ENCODE results near the gene KCNJ16.

Gene KCNJ16

DNA sequence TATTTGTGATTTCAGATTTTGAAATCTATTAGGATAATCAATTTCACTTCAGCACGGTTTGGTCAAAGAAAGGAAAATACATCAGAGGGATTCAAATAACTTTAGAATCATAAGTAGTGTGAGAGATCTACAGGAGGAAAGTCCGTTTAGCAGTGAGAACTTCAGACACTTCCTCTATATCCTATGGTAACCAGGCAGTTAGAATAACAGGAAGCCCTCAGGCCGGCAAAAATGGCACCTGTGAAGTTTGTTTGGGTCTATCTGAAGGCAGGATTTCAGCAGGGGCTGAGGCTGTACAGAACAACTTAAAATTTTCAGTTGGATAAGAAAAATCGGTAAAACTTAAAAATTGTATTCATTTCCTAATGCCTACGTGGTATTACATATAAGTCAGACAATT, 24.9 kb downstream of the KCNJ16 start:
- ChIA-PET CTCF (no interaction called here), POLR2A (no interaction called here)
- DNase-seq (ENCODE audit: extremely low spot score) = no peak
- no peak for TF ChIP-seq CTCF (IDR thresholded peaks at IDR 0.05; ENCODE audit: control extremely low read depth, extremely low read depth, low read depth, missing control alignments)

DNA sequence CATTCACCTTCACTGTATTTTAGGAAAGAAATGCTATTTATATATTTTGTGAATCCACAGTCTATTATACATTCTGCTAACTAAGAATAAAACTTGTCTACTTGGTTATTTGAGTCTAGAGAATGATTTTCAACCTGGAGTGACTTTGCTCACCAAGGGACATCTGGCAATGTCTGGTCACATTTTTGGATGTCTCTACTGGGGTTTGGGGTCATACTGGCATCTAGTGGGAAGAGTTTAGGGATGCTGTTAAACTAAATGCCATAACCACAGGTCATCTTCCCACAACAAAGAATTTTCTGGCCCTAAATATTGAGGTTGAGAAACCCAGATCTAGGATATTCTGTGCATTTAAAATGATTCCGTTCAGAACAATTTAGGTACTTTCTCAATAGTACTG, 26.0 kb downstream of the KCNJ16 start:
- DNase-seq (ENCODE audit: extremely low spot score) = no peak
- no peak for TF ChIP-seq CTCF (IDR thresholded peaks at IDR 0.05; ENCODE audit: control extremely low read depth, extremely low read depth, low read depth, missing control alignments)
- ChIA-PET CTCF (interaction anchor here (1.6 kb wide), 1 partner anchor 10 kb away, joined by 3 read pairs; no protein-coding TSS in a partner anchor), POLR2A (no interaction called here)

GRCh38 chr17:70102531-70102930, 27.5 kb downstream of the KCNJ16 start:
- DNase-seq (ENCODE audit: extremely low spot score) = no peak
- no peak for TF ChIP-seq CTCF (IDR thresholded peaks at IDR 0.05; ENCODE audit: control extremely low read depth, extremely low read depth, low read depth, missing control alignments)
- ChIA-PET CTCF (no interaction called here), POLR2A (no interaction called here)

- TF ChIP-seq CTCF (IDR thresholded peaks at IDR 0.05; ENCODE audit: control extremely low read depth, extremely low read depth, low read depth, missing control alignments) = no peak
- POLR2A ChIA-PET = no interaction called here
- CTCF ChIA-PET = interaction anchor here (1.3 kb wide), 1 partner anchor 10 kb away, joined by 4 read pairs; no protein-coding TSS in a partner anchor
- DNase-seq (ENCODE audit: extremely low spot score) = no peak
These were observed 29.9 kb downstream of the KCNJ16 start for GRCh38 chr17:70104791-70105523.

DNA sequence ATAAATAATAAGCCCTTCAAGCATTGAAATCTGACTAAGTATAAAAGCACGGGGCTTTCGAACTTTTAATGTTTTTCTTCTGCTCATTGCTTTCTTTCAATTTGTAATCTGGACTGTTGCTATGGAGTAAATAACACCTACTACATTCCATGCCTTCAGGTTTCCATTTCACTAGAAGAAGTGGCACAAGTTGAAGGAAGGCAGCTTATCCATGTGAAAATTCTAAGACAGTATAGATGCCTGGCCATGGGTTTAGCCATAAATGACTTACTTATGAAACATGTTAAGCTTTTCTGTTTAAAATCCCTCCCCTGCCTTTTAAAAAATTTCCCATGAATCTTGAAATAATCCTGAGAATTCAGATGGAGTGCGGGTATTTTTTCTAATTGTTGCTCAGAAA, 30.6 kb downstream of the KCNJ16 start:
- CTCF ChIA-PET = interaction anchor here (1.3 kb wide), 1 partner anchor 9 kb away, joined by 4 read pairs; no protein-coding TSS in a partner anchor

DNA sequence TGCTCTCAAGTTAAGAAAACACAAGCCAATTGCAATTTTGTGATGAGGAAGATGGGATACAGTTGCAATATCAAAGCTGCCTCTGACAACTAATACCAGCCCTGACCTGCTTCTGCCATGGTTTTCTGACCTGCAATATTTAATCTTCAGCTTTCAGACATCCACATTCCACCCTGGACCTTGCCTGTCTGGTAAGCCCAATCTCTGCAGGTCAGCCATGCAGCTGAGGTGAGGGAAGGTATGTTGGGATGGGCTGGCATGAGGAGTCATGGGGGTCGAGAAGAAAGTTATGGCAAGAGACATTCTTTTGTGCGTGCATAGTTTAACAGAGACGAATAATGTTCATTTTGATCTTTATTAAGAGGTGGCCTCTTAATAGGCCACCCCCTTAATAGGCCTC, 31.5 kb downstream of the KCNJ16 start:
- POLR2A ChIA-PET = no interaction called here
- no peak for TF ChIP-seq CTCF (IDR thresholded peaks at IDR 0.05; ENCODE audit: control extremely low read depth, extremely low read depth, low read depth, missing control alignments)
- CTCF ChIA-PET = interaction anchor here (1.1 to 1.3 kb wide), 2 partner anchors 8 to 20 kb away, joined by 3 to 4 read pairs; no protein-coding TSS in a partner anchor
- DNase-seq (ENCODE audit: extremely low spot score) = no peak

More for the DNA sequence above, 30.6 kb downstream of the KCNJ16 start:
- POLR2A ChIA-PET = no interaction called here
- no peak for TF ChIP-seq CTCF (IDR thresholded peaks at IDR 0.05; ENCODE audit: control extremely low read depth, extremely low read depth, low read depth, missing control alignments)
- no peak for DNase-seq (ENCODE audit: extremely low spot score)

Measured in GM10248 (cell line).